ENCODE data around the gene XYLT1. TPM values are rescaled to one million over a fixed set of nuclear protein-coding genes. Genes with fewer than 3 reads are reported as not detected.

The XYLT1 gene
- total and polyA plus RNA-seq, 12 donors, result 0.29 to 4.0 (median 1.6) TPM

- intact Hi-C loops (cut with DNase I), result no loop called here
- no peaks in the 10 kb centered on the region for H3K27me3 ChIP-seq
- peaks cover 0 to 17% (median 0%) of the 10 kb centered on the region in 9 donors for H3K4me1 ChIP-seq
- WGBS, 2 donors, result 74 to 90% methylated on average over 5 of the region's 5 CpGs
- no peak overlapping the region for H3K4me3 ChIP-seq
- no peak for ATAC-seq
- DNase-seq, result no peak
- TF ChIP-seq CTCF (IDR thresholded peaks at IDR 0.05), result no peak
- no peaks in the 10 kb centered on the region for H3K36me3 ChIP-seq
- no peak overlapping the region for H3K27ac ChIP-seq
- H3K9me3 ChIP-seq, result no peaks in the 10 kb centered on the region
Observed at GRCh38 chr16:17260276-17260849, 210.4 kb downstream of the XYLT1 start.

- no peak for TF ChIP-seq CTCF (IDR thresholded peaks at IDR 0.05)
- WGBS, 2 donors, result 93 to 95% methylated on average over 6 of the region's 6 CpGs
Observed at GRCh38 chr16:17259751-17260270, 210.9 kb downstream of the XYLT1 start.

DNA sequence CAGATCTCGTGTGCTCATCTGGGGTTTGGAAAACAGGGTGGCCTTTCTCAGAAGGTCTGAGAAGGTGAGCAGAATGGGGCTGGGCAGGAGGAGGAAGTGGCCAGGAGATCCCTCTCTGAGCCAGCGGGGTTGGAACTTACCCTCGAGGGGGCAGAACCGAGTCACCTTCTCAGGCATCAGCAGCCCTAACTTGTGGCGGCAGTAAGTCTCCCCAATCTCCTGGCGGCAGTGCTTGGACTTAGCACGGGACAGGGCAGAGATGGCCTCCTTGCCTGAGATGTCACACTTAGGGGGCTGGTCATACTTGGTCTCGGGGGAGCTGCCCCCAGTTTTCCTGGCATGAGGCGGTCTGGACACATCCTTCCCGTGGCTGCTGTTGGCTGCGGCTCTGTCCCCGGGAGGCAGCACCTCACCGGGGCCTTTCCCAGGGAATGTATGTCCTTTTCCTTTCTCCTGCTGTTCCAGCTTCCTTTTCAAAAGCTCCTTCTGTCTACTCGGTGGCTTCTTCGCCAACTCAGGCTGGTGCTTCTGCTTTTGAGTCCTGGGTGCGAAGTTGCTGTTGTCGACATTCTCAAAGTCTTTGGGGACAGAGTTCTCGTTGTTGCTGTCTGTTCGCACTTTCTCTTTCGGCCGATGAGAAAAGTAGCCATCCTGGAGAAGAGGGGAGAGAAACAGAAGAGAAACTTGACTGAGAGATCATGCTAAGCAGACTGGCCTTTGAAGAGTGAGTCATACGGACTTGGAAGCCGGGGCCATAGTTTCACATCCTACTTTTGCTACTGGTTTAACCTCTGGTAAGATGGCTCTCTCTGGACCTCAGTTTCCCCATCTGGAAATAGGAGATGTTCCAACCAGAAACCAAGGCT lies 211.7 kb downstream of the XYLT1 start:
- Histone ChIP-seq H3K36me3 (no peaks in the 10 kb centered on the region), H3K27me3 (no peaks in the 10 kb centered on the region), H3K4me1 (peaks cover 0 to 17% (median 0%) of the 10 kb centered on the region in 9 donors), H3K4me3 (no peak overlapping the region), H3K9me3 (no peaks in the 10 kb centered on the region), H3K27ac (peak overlapping the region in 2 of 10 donors; percentile 42 to 76)
- WGBS, 2 donors, result 78 to 85% methylated on average over 23 of the region's 23 CpGs
- intact Hi-C loops (cut with DNase I), result no loop called here
- no peak for TF ChIP-seq CTCF (IDR thresholded peaks at IDR 0.05)
- ATAC-seq (peak in 2 of 8 donors; percentile 33 to 44), DNase-seq (no peak)

More at GRCh38 chr16:17259751-17260270, 210.9 kb downstream of the XYLT1 start:
- no peaks in the 10 kb centered on the region for H3K9me3 ChIP-seq
- ATAC-seq (no peak), DNase-seq (no peak)
- H3K27ac ChIP-seq, result peak overlapping the region in 1 of 10 donors; percentile 76
- no peaks in the 10 kb centered on the region for H3K36me3 ChIP-seq
- H3K4me1 ChIP-seq, result peaks cover 0 to 17% (median 0%) of the 10 kb centered on the region in 9 donors
- H3K4me3 ChIP-seq, result no peak overlapping the region
- intact Hi-C loops (cut with DNase I), result no loop called here
- H3K27me3 ChIP-seq, result no peaks in the 10 kb centered on the region

DNA sequence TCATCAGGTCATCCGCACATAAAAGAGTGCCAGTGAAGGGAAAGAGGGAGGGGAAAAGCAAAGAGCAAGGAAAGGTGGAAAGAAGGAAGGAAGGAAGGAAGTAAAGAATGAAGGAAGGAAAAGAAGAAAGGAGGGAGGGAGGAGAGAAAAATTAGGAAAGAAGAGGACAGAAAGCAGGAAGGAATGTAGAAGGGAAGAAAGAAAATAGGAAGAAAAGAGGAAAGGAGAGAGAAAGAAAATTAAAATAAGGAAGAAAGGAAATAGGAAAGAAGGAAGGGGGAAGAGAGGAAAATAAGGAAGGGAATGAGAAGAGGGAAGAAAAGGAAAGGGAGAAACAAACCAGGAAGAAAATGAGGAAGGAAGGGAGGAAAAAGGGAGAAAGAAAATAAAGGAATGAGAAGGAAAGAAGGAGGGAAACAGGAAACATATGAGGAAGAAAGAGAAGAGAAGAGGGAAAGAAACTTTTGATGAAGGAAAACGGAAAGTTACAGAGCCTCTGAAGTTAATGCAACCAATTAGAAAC lies 212.6 kb downstream of the XYLT1 start:
- WGBS, 2 donors, result 47% methylated on average over 2 of the region's 2 CpGs
- Histone ChIP-seq H3K4me1 (peaks cover 0 to 17% (median 0%) of the 10 kb centered on the region in 9 donors), H3K27me3 (no peaks in the 10 kb centered on the region), H3K9me3 (no peaks in the 10 kb centered on the region), H3K4me3 (no peak overlapping the region), H3K27ac (peak overlapping the region in 1 of 10 donors; percentile 76), H3K36me3 (no peaks in the 10 kb centered on the region)
- DNase-seq, result no peak
- intact Hi-C loops (cut with DNase I), result no loop called here
- no peak for TF ChIP-seq CTCF (IDR thresholded peaks at IDR 0.05)
- no peak for ATAC-seq

Measured in heart right ventricle (tissue), 16 donors.